Stomach (tissue), 9 donors: ENCODE results near the gene ZNF516. TPM values are rescaled to one million over a fixed set of nuclear protein-coding genes. Genes with fewer than 3 reads are reported as not detected.

ENCODE experiments used
- DNase-seq, 2 donors: peaks; one replicate each; pipeline versions ENCODE4 v3.0.0 to v3.0.0-alpha.2; 2013 to 2019
- H3K27ac ChIP-seq, 5 donors: fragments of 200-600 bp in 4 of 5; sonication (generic) in 4 of 5; one replicate each; pipeline ENCODE4 v1.5.1; 2013 to 2019; ENCODE audit warnings: mild to moderate bottlenecking in 1 of 5, moderate library complexity in 1 of 5
- H3K27me3 ChIP-seq, 3 donors: fragments of 200-600 bp; sonication (generic); one replicate each; pipeline ENCODE4 v1.5.1; 2017 to 2019; ENCODE audit warnings: mixed run types in 1 of 3
- H3K36me3 ChIP-seq, 4 donors: fragments of 200-600 bp; sonication (generic); 1 replicate in 3 of 4; 2 replicates in 1 of 4; pipeline ENCODE4 v1.5.1; 2016 to 2019
- H3K4me1 ChIP-seq, 4 donors: fragments of 200-600 bp; sonication (generic); one replicate each; pipeline ENCODE4 v1.5.1; 2016 to 2019
- H3K4me3 ChIP-seq, 4 donors: fragments of 200-600 bp; sonication (generic) in 3 of 4; one replicate each; pipeline ENCODE4 v1.5.1; 2016 to 2019; ENCODE audit warnings: mild to moderate bottlenecking in 1 of 4
- H3K9me3 ChIP-seq, 4 donors: fragments of 200-600 bp; sonication (generic); one replicate each; pipeline ENCODE4 v1.5.1; 2016 to 2019
- EP300 ChIP-seq: sonication (generic); formaldehyde crosslinking; IDR thresholded peaks from one replicate; pipeline ENCODE4 v1.6.1; 2017; ENCODE audit warnings: antibody characterized with exemption
- POLR2A ChIP-seq, 4 donors: fragments of 450-650 bp; IDR thresholded peaks; one replicate each; pipeline ENCODE4 v1.6.1; 2016; ENCODE audit warnings: antibody characterized with exemption in 4 of 4, control low read depth in 2 of 4, mild to moderate bottlenecking in 1 of 4, moderate library complexity in 1 of 4
- POLR2AphosphoS5 ChIP-seq, 3 donors: sonication (generic); formaldehyde crosslinking; IDR thresholded peaks; one replicate each; pipeline ENCODE4 v1.6.1; 2016; ENCODE audit warnings: antibody characterized with exemption in 3 of 3
- WGBS, 5 donors: extraction: QIAGEN DNeasy Blood & Tissue Kit in 3 of 5; methylation state at CpG; one replicate each; pipeline versions ENCODE4 v1.1.5 to v1.1.7; 2013 to 2018; 5-methylcytosine and 5-hydroxymethylcytosine counted together
- intact Hi-C: fragments of 100-400 bp; cut with DNase I; formaldehyde crosslinking; loops from one replicate; pipeline ENCODE4 v1.15.1; 2023; ENCODE audit warnings: low total_unique reads
- polyA plus RNA-seq, 3 donors: library from polyadenylated mRNA; stranded (reverse); fragments of 200-250 nt; gene quantifications; one replicate each; pipeline ENCODE4 v1.2.3, GENCODE V29; 2013
- total RNA-seq, 5 donors: library from RNA; depleted of rRNA; stranded (reverse); fragments of >200 nt; gene quantifications; one replicate each; pipeline versions ENCODE4 v1.1.0 to v1.2.3, GENCODE V29; 2014 to 2016
- TF ChIP-seq, protein P1 (sequence below), 7 experiments: fragments of 450-650 bp in 4 of 7; fragments of 200-600 bp in 3 of 7; sonication (generic) in 3 of 7; IDR thresholded peaks; one replicate each; pipeline ENCODE4 v1.5.1; 2016 to 2019; ENCODE audit warnings: antibody characterized with exemption in 7 of 7, control low read depth in 2 of 7, mild to moderate bottlenecking in 1 of 7
- donor health status: healthy with polysubstance abuse.
- donor health status: Bipolar disorder and iron deficiency.
- donor health status: healthy.

The ZNF516 gene
- total and polyA plus RNA-seq, 8 donors = 2.3 to 25.9 (median 14.4) TPM

DNA sequence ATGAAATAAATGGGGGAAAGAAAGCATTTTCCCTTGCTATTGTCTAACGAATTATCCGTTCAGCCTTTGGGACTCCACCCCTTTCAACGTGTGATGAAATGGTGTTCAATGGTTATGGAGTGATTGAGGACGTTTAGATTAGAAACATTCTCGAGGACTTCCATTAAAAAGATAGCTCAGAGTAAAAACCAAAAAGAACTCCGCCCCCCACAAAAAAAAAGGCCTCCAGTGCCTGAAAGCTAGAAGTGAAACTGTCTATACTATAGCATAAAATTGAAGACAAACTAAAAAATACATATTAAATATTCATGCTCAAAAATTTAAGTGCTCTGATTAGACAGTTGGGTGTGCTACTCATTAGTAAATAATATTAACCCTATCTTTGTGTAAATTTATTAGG is 3.0 kb upstream of the ZNF516 start:
- H3K36me3 ChIP-seq = no peaks in the 10 kb centered on the region
- TF ChIP-seq, protein P1, sequence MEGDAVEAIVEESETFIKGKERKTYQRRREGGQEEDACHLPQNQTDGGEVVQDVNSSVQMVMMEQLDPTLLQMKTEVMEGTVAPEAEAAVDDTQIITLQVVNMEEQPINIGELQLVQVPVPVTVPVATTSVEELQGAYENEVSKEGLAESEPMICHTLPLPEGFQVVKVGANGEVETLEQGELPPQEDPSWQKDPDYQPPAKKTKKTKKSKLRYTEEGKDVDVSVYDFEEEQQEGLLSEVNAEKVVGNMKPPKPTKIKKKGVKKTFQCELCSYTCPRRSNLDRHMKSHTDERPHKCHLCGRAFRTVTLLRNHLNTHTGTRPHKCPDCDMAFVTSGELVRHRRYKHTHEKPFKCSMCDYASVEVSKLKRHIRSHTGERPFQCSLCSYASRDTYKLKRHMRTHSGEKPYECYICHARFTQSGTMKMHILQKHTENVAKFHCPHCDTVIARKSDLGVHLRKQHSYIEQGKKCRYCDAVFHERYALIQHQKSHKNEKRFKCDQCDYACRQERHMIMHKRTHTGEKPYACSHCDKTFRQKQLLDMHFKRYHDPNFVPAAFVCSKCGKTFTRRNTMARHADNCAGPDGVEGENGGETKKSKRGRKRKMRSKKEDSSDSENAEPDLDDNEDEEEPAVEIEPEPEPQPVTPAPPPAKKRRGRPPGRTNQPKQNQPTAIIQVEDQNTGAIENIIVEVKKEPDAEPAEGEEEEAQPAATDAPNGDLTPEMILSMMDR (IDR thresholded peaks at IDR 0.05) = no peak
- TF ChIP-seq POLR2AphosphoS5 (IDR thresholded peaks at IDR 0.05) (no peak), POLR2A (IDR thresholded peaks at IDR 0.05) (no peak), EP300 (no peak)
- 24 to 27% (median 24%) methylated on average over 6 of the region's 6 CpGs for WGBS, 5 donors
- peak overlapping the region in 1 of 5 donors; percentile 2 for H3K27ac ChIP-seq
- intact Hi-C loops = no loop called here
- no peak overlapping the region for H3K4me3 ChIP-seq
- H3K27me3 ChIP-seq = peaks cover 0 to 7% (median 0%) of the 10 kb centered on the region in 3 donors
- H3K4me1 ChIP-seq = peaks cover 0 to 28% (median 21%) of the 10 kb centered on the region in 4 donors
- no peak for DNase-seq
- H3K9me3 ChIP-seq = no peaks in the 10 kb centered on the region

DNA sequence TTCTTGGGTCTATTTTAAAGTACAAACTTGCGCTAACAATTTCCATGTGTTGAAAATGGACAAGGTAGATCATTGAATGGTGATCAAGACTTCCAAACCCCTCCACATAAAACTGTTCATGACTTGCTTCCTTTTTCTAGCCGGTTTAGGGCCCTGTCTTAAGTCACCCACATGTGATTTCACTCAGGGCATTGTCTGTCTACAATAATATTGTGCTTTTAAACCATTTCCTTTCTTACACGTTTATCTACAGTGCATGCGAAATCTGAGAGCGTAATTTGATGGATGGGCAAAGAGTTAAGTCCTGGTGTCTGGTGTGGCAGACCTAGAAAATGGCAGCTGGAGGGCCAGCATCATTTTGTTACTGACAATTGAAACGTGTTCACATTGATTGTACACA is 2.0 kb upstream of the ZNF516 start:
- WGBS, 5 donors = 56 to 63% (median 60%) methylated on average over 6 of the region's 6 CpGs
- Histone ChIP-seq H3K36me3 (no peaks in the 10 kb centered on the region), H3K4me1 (peaks cover 0 to 31% (median 25%) of the 10 kb centered on the region in 4 donors), H3K27me3 (peaks cover 0 to 7% (median 0%) of the 10 kb centered on the region in 3 donors), H3K27ac (peak overlapping the region in 3 of 5 donors; percentile 86 to 90 (median 89)), H3K9me3 (no peaks in the 10 kb centered on the region), H3K4me3 (no peak overlapping the region)
- intact Hi-C loops = no loop called here
- DNase-seq = no peak
- TF ChIP-seq POLR2AphosphoS5 (IDR thresholded peaks at IDR 0.05) = no peak
- TF ChIP-seq EP300 = no peak
- no peak for TF ChIP-seq POLR2A (IDR thresholded peaks at IDR 0.05)
- TF ChIP-seq, protein P1 (IDR thresholded peaks at IDR 0.05) = no peak

DNA sequence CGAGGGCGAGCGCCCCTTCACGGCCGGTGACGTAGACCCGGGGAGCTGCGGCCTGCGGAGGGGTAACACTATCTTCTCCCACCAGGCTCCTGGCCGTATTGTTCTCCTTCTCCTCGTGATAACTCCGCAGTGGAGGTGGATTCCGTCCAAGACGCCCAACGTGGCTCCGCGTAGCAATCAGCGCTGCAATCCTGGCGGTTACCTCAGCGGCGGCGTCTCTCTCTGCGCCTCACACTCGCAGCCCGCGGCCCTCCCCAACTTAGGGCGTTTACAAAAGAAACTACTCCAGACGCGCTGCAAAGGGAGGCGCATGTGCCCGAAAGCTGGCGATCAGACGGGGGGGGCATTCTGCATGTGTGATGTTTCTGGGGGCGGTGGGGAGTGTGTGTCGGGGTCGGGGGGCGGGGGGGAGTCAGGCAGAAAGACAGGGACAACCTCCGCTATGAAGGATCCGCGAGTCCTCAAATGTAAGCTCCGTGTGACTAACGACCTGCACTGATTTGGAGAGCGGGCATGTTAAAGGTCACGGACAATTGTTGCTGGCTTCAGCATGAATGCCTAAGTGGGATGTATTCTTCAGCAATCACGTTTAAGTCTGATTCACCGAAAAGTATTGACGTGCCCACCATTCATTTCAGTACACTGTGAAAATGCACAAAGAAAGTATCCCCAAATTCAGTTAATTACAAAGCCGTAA is 1.3 kb upstream of the ZNF516 start:
- H3K27ac ChIP-seq = peak overlapping the region; percentile 47 to 90 (median 86)
- no peak for TF ChIP-seq POLR2AphosphoS5 (IDR thresholded peaks at IDR 0.05)
- TF ChIP-seq, protein P1 (IDR thresholded peaks at IDR 0.05) = no peak
- no peak for TF ChIP-seq POLR2A (IDR thresholded peaks at IDR 0.05)
- TF ChIP-seq EP300 = no peak
- intact Hi-C loops = no loop called here
- peak overlapping the region; percentile 72 to 83 (median 80) for H3K4me3 ChIP-seq
- no peaks in the 10 kb centered on the region for H3K9me3 ChIP-seq
- H3K27me3 ChIP-seq = peaks cover 0 to 7% (median 0%) of the 10 kb centered on the region in 3 donors
- H3K4me1 ChIP-seq = peaks cover 0 to 35% (median 30%) of the 10 kb centered on the region in 4 donors
- no peaks in the 10 kb centered on the region for H3K36me3 ChIP-seq
- peak; percentile 63 to 87 for DNase-seq
- WGBS, 5 donors = 14 to 30% (median 17%) methylated on average over 29 to 48 of the region's 48 CpGs

DNA sequence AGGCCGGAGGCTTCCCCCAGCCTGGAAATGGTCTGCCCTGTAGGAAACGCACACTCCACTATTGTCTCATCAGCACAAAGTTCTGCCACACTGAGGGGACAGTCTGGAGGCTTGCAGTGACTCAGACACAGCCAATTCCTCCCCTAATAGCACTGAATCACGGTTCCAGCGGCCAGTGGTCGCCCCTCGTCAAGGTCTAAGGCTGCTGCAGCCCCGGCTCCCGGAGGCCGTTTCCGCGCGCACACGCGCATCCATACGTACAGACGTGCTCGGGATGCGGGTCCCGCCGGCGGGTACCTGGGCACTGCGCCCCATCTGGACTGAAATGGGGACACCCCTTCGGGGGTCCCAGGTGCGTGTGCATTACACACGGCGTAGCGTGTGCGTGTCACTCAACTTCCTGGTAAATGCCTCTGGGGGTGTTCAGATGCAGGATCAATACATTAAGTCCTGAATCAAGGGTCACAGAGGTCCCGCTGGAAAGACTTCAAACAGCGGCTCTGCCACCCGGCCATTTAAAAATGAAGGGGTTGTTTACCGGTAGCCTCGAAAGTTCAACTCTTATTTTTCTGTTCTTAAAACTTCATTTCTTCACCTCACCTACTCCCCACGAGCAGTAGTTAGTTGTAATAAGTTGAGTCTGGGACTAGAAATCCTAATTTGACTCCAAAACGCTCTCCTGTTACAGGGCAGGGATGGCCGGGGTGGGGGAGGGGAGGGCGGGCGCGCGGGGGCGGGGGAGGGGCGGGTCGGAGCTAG is 572 bp upstream of the ZNF516 start:
- Histone ChIP-seq H3K36me3 (no peaks in the 10 kb centered on the region), H3K4me3 (peak overlapping the region; percentile 72 to 83 (median 80)), H3K9me3 (no peaks in the 10 kb centered on the region), H3K4me1 (peaks cover 0 to 37% (median 31%) of the 10 kb centered on the region in 4 donors), H3K27ac (peak overlapping the region; percentile 54 to 90 (median 86)), H3K27me3 (peaks cover 0 to 7% (median 0%) of the 10 kb centered on the region in 3 donors)
- peak in 1 of 2 donors; percentile 82 for DNase-seq
- no peak for TF ChIP-seq EP300
- peak in 2 of 3 donors; percentile 32 to 58 for TF ChIP-seq POLR2AphosphoS5 (IDR thresholded peaks at IDR 0.05)
- intact Hi-C loops = no loop called here
- 1 to 2% (median 1%) methylated on average over 29 to 43 of the region's 43 CpGs for WGBS, 5 donors
